Muscle layer of duodenum (tissue), 2 donors: ENCODE data around the gene DGKK.

Source experiments
- H3K27ac ChIP-seq: one replicate; pipeline ENCODE4 v1.7.0; 2013; ENCODE audit warnings: mild to moderate bottlenecking, low read length
- H3K27me3 ChIP-seq: one replicate; pipeline ENCODE4 v1.7.0; 2013; ENCODE audit warnings: low read depth, mild to moderate bottlenecking, control low read depth, low read length
- H3K36me3 ChIP-seq, 2 donors: one replicate each; pipeline ENCODE4 v1.7.0; 2013; ENCODE audit warnings: low read length in 2 of 2, control low read depth in 1 of 2, mild to moderate bottlenecking in 1 of 2; ENCODE audit not compliant: insufficient read depth in 2 of 2, control insufficient read depth in 1 of 2
- H3K4me1 ChIP-seq, 2 donors: one replicate each; pipeline ENCODE4 v1.7.0; 2013; ENCODE audit warnings: low read length in 2 of 2, mild to moderate bottlenecking in 2 of 2, control low read depth in 1 of 2, moderate library complexity in 1 of 2; ENCODE audit not compliant: insufficient read depth in 2 of 2, control insufficient read depth in 1 of 2
- H3K4me3 ChIP-seq, 2 donors: one replicate each; pipeline ENCODE4 v1.7.0; 2013; ENCODE audit warnings: low read length in 2 of 2, low read depth in 1 of 2, mild to moderate bottlenecking in 1 of 2
- H3K9me3 ChIP-seq, 2 donors: one replicate each; pipeline ENCODE4 v1.7.0; 2013; ENCODE audit warnings: low read length in 2 of 2, control low read depth in 1 of 2, mild to moderate bottlenecking in 1 of 2; ENCODE audit not compliant: control insufficient read depth in 1 of 2
- donor health status: healthy.

The DGKK gene, protein sequence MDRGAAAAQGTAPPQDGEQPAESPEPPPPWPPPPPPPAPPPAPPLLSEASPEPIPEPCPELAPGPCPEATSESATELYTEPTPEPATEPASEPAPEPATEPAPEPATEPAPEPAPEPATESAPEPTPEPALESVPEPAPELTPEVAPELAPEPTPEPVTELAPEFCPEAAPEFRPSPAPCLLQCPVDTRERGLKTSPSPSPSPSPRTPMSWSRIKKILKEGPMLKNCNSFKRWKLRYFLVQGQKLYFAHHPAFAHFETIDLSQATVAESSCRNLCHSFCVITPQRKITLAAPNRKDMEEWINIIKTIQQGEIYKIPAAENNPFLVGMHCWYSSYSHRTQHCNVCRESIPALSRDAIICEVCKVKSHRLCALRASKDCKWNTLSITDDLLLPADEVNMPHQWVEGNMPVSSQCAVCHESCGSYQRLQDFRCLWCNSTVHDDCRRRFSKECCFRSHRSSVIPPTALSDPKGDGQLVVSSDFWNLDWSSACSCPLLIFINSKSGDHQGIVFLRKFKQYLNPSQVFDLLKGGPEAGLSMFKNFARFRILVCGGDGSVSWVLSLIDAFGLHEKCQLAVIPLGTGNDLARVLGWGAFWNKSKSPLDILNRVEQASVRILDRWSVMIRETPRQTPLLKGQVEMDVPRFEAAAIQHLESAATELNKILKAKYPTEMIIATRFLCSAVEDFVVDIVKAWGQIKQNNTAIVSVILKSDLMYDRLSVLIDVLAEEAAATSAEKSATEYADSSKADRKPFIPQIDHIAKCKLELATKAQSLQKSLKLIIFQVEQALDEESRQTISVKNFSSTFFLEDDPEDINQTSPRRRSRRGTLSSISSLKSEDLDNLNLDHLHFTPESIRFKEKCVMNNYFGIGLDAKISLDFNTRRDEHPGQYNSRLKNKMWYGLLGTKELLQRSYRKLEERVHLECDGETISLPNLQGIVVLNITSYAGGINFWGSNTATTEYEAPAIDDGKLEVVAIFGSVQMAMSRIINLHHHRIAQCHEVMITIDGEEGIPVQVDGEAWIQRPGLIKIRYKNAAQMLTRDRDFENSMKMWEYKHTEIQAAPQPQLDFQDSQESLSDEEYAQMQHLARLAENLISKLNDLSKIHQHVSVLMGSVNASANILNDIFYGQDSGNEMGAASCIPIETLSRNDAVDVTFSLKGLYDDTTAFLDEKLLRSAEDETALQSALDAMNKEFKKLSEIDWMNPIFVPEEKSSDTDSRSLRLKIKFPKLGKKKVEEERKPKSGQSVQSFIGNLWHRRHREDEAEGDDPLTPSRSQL

DNA sequence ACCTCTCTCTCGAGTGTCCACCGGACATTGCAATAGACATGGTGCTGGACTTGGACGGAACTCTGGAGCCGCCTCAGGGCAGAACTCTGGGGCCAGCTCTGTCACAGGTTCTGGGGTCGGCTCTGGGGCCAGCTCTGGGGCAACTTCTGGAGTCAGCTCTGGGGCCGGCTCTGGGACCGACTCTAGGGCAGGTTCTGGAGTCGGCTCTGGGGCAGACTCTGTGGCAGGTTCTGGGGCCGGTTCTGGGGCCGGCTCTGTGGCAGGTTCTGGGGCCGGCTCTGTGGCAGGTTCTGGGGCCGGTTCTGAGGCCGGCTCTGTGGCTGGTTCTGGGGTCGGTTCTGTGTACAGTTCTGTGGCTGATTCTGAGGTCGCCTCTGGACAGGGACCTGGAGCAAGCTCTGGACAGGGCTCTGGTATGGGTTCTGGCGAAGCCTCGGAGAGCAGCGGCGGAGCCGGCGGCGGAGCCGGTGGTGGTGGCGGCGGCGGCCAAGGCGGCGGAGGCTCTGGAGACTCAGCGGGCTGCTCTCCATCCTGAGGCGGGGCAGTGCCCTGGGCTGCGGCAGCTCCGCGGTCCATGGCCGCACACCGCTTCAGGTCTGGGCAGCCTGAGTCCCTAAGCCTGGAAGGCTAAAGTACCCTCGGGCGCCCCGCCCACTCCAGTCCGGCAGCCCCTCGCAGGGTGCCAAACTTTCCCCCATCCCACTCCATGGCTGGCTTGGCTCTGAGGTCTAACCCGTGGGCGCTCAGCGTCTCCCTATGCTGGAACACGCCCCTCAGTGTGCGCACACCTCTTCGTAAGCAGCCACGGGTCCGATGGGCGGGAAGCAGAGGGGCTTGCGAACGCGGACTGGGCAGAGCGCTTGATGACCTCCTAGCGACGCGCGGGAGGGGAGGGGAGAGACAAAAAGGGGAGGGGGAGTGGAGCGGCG is at the start of gene DGKK:
Gene DGKK, minus strand, starts transcription at position 723 of the 929 bp plus-strand sequence. Its CDS starts 147 bp downstream, at position 576.
- Histone ChIP-seq H3K27me3 (peaks cover 15% of the 10 kb centered on the region), H3K4me1 (peaks cover 0 to 22% of the 10 kb centered on the region in 2 donors), H3K27ac (no peak within 1 kb of the TSS), H3K4me3 (peak within 1 kb of the TSS in 1 of 2 donors; percentile 42), H3K36me3 (no peaks in the 10 kb centered on the region), H3K9me3 (no peaks in the 10 kb centered on the region)

DNA sequence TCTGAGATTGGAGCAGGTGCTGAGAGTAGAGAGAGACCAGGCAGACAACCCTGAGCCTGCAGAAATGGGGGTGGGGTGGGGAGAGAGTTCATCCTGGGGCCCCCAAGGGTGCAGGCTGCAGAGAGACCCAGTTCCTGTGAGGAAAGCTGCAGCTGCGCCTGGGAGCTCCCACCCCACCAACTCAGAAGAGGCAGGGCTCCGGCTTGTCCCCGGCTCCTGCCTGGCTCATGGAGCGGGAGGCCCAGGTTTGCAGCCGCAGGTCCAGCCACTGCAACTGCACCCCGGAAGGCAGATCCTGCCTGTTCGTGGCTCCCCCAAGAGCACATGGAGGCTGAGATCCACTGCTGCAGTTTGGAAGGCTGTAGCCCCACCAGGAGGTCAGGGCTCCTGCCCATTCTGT is 44.2 kb upstream of the DGKK start:
- no peaks in the 10 kb centered on the region for H3K9me3 ChIP-seq
- H3K4me3 ChIP-seq = no peak overlapping the region
- H3K27ac ChIP-seq = no peak overlapping the region
- H3K36me3 ChIP-seq = no peaks in the 10 kb centered on the region
- no peaks in the 10 kb centered on the region for H3K4me1 ChIP-seq
- no peaks in the 10 kb centered on the region for H3K27me3 ChIP-seq

DNA sequence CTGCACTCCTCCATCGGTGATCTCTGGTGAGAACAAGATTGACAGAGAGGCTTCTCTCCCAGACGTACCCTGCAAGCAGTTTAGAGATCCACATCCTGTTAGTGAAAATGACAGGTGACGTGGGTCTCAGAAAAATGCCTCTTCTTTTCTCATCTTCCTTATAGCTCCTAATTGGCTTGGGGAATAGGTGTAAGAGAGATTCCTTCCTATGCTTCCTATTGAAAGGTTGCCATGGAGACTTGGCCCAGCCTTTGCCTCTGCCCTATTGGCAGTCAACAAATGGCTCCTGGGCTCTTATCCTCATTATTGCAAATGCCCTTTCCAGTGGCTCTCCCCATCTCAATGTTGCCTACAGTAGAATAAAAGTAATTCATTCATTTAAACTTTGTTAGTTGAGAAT is 26.5 kb upstream of the DGKK start:
- no peak overlapping the region for H3K4me3 ChIP-seq
- H3K27me3 ChIP-seq = no peaks in the 10 kb centered on the region
- no peaks in the 10 kb centered on the region for H3K36me3 ChIP-seq
- H3K27ac ChIP-seq = no peak overlapping the region
- H3K9me3 ChIP-seq = no peaks in the 10 kb centered on the region
- H3K4me1 ChIP-seq = no peaks in the 10 kb centered on the region

DNA sequence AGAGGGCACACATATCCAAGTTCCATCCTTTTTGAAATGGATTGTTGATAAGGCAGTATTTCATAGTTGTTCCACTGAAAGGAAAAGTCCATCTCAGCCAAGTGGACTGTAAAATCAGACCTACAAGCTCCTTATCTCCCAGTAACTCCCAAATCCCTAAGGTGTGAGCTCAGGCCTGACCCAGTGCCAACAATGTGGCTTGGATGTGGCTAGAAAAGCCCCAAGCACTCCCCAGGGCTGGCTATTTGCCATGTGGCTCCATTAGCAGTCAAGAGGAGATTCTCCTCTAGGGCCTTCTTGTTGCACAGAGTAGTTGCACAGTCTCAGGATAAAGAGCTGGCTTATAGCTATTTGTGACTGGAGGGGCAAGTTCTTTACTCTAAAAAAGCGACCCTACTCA is 25.0 kb upstream of the DGKK start:
- Histone ChIP-seq H3K36me3 (no peaks in the 10 kb centered on the region), H3K27me3 (no peaks in the 10 kb centered on the region), H3K4me3 (no peak overlapping the region), H3K4me1 (no peaks in the 10 kb centered on the region), H3K9me3 (no peaks in the 10 kb centered on the region), H3K27ac (no peak overlapping the region)

DNA sequence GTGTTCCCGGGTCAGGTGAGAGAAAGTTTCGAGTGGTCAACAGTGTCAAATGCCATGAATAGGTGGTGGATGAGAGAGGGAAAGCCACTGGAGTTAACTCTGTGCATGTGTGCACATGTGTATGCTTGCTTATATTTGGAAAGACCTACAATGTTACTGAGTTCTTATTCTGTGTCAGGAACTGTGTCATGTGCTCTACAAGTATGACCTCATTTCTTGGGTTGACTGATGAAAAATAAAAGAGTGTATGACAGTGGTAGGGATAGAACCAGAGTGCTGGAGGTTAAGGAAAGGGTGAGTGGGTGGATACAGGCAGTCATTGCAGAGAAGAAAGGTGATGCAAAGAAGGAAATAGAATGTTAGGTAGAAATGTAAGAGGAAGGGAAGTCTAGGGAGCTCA is 22.1 kb upstream of the DGKK start:
- Histone ChIP-seq H3K4me3 (no peak overlapping the region), H3K27ac (no peak overlapping the region), H3K27me3 (no peaks in the 10 kb centered on the region), H3K9me3 (no peaks in the 10 kb centered on the region), H3K4me1 (no peaks in the 10 kb centered on the region), H3K36me3 (no peaks in the 10 kb centered on the region)

DNA sequence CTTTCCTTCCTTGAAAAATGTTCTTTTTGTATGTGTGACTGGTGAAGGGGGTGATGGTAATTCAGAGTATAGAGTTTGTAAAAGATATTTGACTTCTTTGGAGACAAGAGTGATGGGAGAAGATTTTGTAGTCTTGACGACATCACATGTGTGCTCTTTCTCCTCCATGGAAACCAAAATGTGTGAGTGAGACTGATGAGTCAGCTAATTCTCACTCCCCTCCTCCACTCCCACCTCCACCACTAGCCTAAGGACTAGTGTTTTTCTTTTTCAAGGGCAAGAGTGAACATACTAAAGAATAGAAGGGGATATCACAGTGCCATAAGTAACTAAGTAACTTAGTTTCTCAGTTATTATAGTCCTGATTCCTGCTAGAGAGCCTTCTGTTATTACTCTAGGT is 14.0 kb upstream of the DGKK start:
- Histone ChIP-seq H3K27me3 (no peaks in the 10 kb centered on the region), H3K9me3 (no peaks in the 10 kb centered on the region), H3K27ac (no peak overlapping the region), H3K36me3 (no peaks in the 10 kb centered on the region), H3K4me1 (no peaks in the 10 kb centered on the region), H3K4me3 (no peak overlapping the region)

DNA sequence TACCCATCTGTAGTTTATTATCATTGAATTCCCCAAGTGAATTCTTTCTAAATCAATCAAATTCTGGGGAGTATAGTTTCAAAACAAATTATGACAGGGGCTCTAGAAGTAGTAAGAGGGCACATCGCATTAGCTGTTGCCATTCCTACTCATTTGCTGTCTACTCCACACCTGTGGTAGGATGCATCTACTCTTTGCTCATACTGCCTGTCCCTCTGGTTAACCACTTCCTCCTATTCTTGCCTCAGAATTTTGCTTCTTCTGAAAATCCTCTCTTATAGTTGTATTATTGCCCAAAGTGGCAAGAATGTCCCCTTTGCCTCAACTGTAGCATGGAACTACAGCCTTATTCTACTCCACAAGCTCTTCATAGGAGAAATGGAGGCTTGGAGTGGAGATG is 12.7 kb upstream of the DGKK start:
- Histone ChIP-seq H3K4me3 (no peak overlapping the region), H3K27me3 (no peaks in the 10 kb centered on the region), H3K9me3 (no peaks in the 10 kb centered on the region), H3K27ac (no peak overlapping the region), H3K36me3 (no peaks in the 10 kb centered on the region), H3K4me1 (no peaks in the 10 kb centered on the region)

DNA sequence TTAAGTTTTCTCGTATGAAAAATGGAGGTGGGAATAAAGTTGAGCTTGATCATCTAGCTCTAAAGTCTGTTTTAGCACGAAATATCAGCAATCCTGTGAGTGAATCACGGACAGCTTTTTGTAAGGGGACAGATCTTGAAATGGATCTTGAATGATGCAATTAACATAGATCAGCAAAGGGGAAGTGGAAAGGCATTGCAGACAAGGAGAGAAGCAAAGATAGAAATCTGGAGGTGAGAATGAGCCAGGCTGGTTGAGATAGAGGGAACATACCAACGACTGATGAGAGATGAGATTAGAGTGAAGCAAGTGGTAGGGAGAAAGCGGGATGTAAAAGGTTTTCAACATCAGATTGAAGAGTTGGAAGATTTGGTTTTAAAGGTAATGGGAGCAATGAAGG is 4.6 kb upstream of the DGKK start:
- H3K36me3 ChIP-seq = no peaks in the 10 kb centered on the region
- peaks cover 0 to 13% of the 10 kb centered on the region in 2 donors for H3K4me1 ChIP-seq

DNA sequence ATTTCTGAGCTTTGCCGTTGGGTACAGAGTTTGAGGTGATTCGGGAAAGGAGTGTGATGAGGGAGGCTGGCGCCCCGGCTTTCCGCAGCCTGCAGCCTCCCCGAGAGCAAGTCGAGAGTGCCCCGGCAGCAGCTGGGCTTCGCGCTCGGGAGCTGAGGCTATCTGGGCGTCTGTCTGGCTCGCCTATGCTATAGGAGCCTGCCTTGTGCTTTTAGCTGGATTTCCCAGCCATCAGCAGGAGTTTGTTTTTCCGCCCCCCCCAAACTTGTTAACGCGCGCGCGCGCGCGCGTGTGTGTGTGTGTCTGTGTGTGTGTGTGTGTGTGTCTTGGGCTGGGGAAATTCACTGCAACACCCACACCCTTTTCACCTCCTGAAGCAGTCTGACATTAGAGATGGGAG is 765 bp upstream of the DGKK start:
- Histone ChIP-seq H3K27ac (no peak overlapping the region), H3K4me3 (no peak overlapping the region), H3K9me3 (no peaks in the 10 kb centered on the region), H3K36me3 (no peaks in the 10 kb centered on the region), H3K4me1 (peaks cover 0 to 22% of the 10 kb centered on the region in 2 donors), H3K27me3 (peaks cover 15% of the 10 kb centered on the region)

More for the DNA sequence above, 4.6 kb upstream of the DGKK start:
- Histone ChIP-seq H3K27ac (no peak overlapping the region), H3K27me3 (peaks cover 12% of the 10 kb centered on the region), H3K4me3 (no peak overlapping the region), H3K9me3 (no peaks in the 10 kb centered on the region)

DNA sequence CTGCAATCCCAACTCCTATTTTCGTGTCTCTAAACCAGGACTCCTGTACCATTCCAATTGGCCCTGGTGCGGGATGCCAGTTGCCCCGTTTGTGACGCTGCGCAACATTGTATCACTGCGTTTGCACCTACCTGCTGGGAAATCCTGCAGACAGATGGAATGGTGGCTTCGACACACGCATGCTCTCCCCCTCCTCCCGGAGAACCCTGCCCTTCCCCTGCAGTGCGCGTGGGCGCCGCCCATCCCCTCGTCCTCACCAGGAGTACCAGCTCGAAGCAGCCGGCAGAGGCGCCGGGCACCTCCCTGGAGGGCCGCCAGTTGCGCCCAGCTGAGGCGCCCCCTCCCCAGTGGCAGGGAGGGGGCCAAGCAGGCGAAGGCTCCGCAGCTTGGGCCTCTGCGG is 1.4 kb downstream of the DGKK start:
- no peak overlapping the region for H3K4me3 ChIP-seq
- H3K27ac ChIP-seq = no peak overlapping the region
- peaks cover 15% of the 10 kb centered on the region for H3K27me3 ChIP-seq
- no peaks in the 10 kb centered on the region for H3K9me3 ChIP-seq
- peaks cover 0 to 22% of the 10 kb centered on the region in 2 donors for H3K4me1 ChIP-seq
- H3K36me3 ChIP-seq = no peaks in the 10 kb centered on the region
